Spleen (tissue), 11 donors: ENCODE measurements around the gene SNAPC5. TPM values are rescaled to one million over a fixed set of nuclear protein-coding genes. Genes with fewer than 3 reads are reported as not detected.
A peak's percentile ranks its signal among the peaks of the same experiment; 100 is the strongest.

Experiments
- DNase-seq: peaks from one replicate; pipeline ENCODE4 v3.0.0-alpha.2; 2020
- H3K27ac ChIP-seq, 8 donors: fragments of 200-600 bp; sonication (generic) in 7 of 8; 1 replicate in 4 of 8; 2 replicates in 4 of 8; pipeline versions ENCODE4 v1.5.0 to v1.8.0; 2016 to 2021; ENCODE audit warnings: inconsistent platforms in 4 of 8, mild to moderate bottlenecking in 4 of 8, moderate library complexity in 1 of 8
- H3K27me3 ChIP-seq, 7 donors: fragments of 200-600 bp; sonication (generic) in 6 of 7; replicated peaks in 1 of 7; 1 replicate in 4 of 7; 2 replicates in 3 of 7; pipeline versions ENCODE4 v1.5.0 to v1.8.0; 2016 to 2021; ENCODE audit warnings: inconsistent platforms in 3 of 7, mild to moderate bottlenecking in 1 of 7
- H3K36me3 ChIP-seq, 6 donors: fragments of 200-600 bp; sonication (generic) in 5 of 6; 1 replicate in 4 of 6; 2 replicates in 2 of 6; pipeline versions ENCODE4 v1.5.0 to v1.8.0; 2016 to 2021; ENCODE audit warnings: inconsistent platforms in 2 of 6
- H3K4me1 ChIP-seq, 6 donors: fragments of 200-600 bp; sonication (generic) in 5 of 6; 1 replicate in 3 of 6; 2 replicates in 3 of 6; pipeline versions ENCODE4 v1.5.0 to v1.8.0; 2016 to 2021; ENCODE audit warnings: inconsistent platforms in 3 of 6
- H3K4me3 ChIP-seq, 8 donors: fragments of 200-600 bp; sonication (generic) in 7 of 8; 1 replicate in 4 of 8; 2 replicates in 4 of 8; pipeline versions ENCODE4 v1.5.0 to v1.8.0; 2016 to 2021; ENCODE audit warnings: inconsistent platforms in 4 of 8, mild to moderate bottlenecking in 4 of 8, moderate library complexity in 2 of 8
- H3K9me3 ChIP-seq, 8 donors: fragments of 200-600 bp; sonication (generic) in 7 of 8; 1 replicate in 4 of 8; 2 replicates in 4 of 8; pipeline versions ENCODE4 v1.5.0 to v1.8.0; 2016 to 2021; ENCODE audit warnings: inconsistent platforms in 4 of 8
- POLR2A ChIP-seq, 3 donors: fragments of 450-650 bp; IDR thresholded peaks; one replicate each; pipeline ENCODE4 v1.5.1; 2017; ENCODE audit warnings: antibody characterized with exemption in 3 of 3, mild to moderate bottlenecking in 1 of 3
- POLR2AphosphoS5 ChIP-seq, 3 donors: sonication (generic); formaldehyde crosslinking; IDR thresholded peaks; one replicate each; pipeline ENCODE4 v1.5.1; 2017; ENCODE audit warnings: antibody characterized with exemption in 3 of 3
- WGBS, 5 donors: extraction: QIAGEN DNeasy Blood & Tissue Kit in 3 of 5; methylation state at CpG; one replicate each; pipeline versions ENCODE4 v1.1.5 to v1.1.7; 2013 to 2018; 5-methylcytosine and 5-hydroxymethylcytosine counted together
- intact Hi-C: fragments of 100-400 bp; cut with DNase I; formaldehyde crosslinking; loops from one replicate; pipeline ENCODE4 v1.15.0; 2023; ENCODE audit warnings: low total_unique reads
- polyA plus RNA-seq, 3 donors: library from polyadenylated mRNA; stranded (reverse); fragments of 200-250 nt; gene quantifications; one replicate each; pipeline ENCODE4 v1.2.1, GENCODE V29; 2013
- total RNA-seq, 7 donors: library from RNA; depleted of rRNA in 3 of 7; stranded (reverse); fragments of >200 nt in 3 of 7; fragmentation: NEBNext Ultra II Directional in 4 of 7; extraction: Animal tissue kit (Norgen Biotek cat#: 25700) in 4 of 7; gene quantifications; one replicate each; pipeline versions ENCODE4 v1.1.0 to v1.2.1, GENCODE V29; 2016 to 2021
- TF ChIP-seq, protein P1 (sequence below), 11 experiments: fragments of 200-600 bp in 7 of 11; fragments of 450-650 bp in 4 of 11; sonication (generic) in 4 of 11; IDR thresholded peaks in 8 of 11; conservative IDR thresholded peaks in 3 of 11; 1 replicate in 7 of 11; 2 replicates in 4 of 11; pipeline versions ENCODE4 v1.4.0 to v1.8.0; 2016 to 2021; ENCODE audit warnings: antibody characterized with exemption in 11 of 11, inconsistent platforms in 4 of 11, mild to moderate bottlenecking in 1 of 11
- donor health status: healthy with polysubstance abuse.
- donor health status: DM: no; HTN: no; CAD: no; lungs with moderate emphysema.
- donor health status: DM: no; HTN: no; CAD: no.
- donor health status: Bipolar disorder and iron deficiency.
- donor health status: healthy.
- donor health status: DM: no; HTN: no; CAD: no.
- donor health status: DM: yes; HTN: yes; CAD: no.

The SNAPC5 gene
- total and polyA plus RNA-seq, 10 donors = 20.0 to 46.8 (median 26.5) TPM

DNA sequence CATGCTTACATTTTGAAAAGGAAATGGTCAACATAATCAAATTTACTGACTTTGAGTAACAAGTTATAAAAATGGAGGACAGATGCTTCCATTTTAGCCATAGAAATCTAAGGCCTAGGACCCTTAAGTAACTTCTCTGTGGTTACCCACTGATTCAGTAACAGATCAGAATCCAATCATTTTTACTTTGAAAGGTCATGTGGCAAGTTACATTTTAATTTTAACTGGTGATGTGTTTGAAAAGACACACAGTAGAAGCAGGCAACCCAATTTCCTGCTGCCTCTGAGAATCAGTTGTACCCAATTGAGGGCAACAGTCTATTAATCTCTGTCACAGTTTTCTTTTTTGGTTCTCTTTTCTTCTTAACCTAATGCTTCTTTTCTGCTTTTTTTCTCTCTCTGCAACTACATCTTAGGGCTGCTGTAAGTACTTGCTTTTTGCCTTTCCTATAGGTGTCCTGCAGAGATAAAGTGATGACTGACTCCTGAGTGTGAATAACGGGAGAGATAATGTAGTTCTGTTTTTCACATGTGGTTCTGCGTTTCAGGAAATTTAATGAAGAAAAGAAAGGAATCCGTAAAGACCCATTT lies 10.8 kb upstream of the SNAPC5 start:
- Histone ChIP-seq H3K4me3 (no peak overlapping the region), H3K36me3 (peaks cover 0 to 23% (median 0%) of the 10 kb centered on the region in 6 donors), H3K27ac (no peak overlapping the region), H3K27me3 (no peaks in the 10 kb centered on the region), H3K9me3 (no peaks in the 10 kb centered on the region), H3K4me1 (peaks cover 6 to 29% (median 18%) of the 10 kb centered on the region in 6 donors)
- WGBS, 5 donors = 85 to 95% (median 89%) methylated on average over 3 of the region's 3 CpGs
- no peak for TF ChIP-seq POLR2AphosphoS5 (IDR thresholded peaks at IDR 0.05)
- TF ChIP-seq, protein P1, sequence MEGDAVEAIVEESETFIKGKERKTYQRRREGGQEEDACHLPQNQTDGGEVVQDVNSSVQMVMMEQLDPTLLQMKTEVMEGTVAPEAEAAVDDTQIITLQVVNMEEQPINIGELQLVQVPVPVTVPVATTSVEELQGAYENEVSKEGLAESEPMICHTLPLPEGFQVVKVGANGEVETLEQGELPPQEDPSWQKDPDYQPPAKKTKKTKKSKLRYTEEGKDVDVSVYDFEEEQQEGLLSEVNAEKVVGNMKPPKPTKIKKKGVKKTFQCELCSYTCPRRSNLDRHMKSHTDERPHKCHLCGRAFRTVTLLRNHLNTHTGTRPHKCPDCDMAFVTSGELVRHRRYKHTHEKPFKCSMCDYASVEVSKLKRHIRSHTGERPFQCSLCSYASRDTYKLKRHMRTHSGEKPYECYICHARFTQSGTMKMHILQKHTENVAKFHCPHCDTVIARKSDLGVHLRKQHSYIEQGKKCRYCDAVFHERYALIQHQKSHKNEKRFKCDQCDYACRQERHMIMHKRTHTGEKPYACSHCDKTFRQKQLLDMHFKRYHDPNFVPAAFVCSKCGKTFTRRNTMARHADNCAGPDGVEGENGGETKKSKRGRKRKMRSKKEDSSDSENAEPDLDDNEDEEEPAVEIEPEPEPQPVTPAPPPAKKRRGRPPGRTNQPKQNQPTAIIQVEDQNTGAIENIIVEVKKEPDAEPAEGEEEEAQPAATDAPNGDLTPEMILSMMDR (IDR thresholded peaks at IDR 0.05 in 8 of 11, conservative IDR thresholded peaks at IDR 0.05 in 3 of 11) = no peak
- no peak for TF ChIP-seq POLR2A (IDR thresholded peaks at IDR 0.05)
- DNase-seq = no peak
- intact Hi-C loops = no loop called here

GRCh38 chr15:66505818-66506217 lies 8.3 kb upstream of the SNAPC5 start:
- H3K4me1 ChIP-seq = peaks cover 19 to 54% (median 40%) of the 10 kb centered on the region in 6 donors
- peaks cover 0 to 41% (median 23%) of the 10 kb centered on the region in 6 donors for H3K36me3 ChIP-seq
- intact Hi-C loops = no loop called here
- TF ChIP-seq, protein P1 (IDR thresholded peaks at IDR 0.05 in 8 of 11, conservative IDR thresholded peaks at IDR 0.05 in 3 of 11) = no peak
- H3K9me3 ChIP-seq = no peaks in the 10 kb centered on the region
- no peaks in the 10 kb centered on the region for H3K27me3 ChIP-seq
- peak overlapping the region in 7 of 8 donors; percentile 79 to 99 (median 94) for H3K4me3 ChIP-seq
- H3K27ac ChIP-seq = peak overlapping the region in 6 of 8 donors; percentile 87 to 97 (median 95)
- WGBS, 5 donors = 22 to 53% (median 43%) methylated on average over 4 of the region's 4 CpGs
- DNase-seq = no peak

- Histone ChIP-seq H3K4me3 (peak overlapping the region; percentile 79 to 99 (median 94)), H3K27me3 (no peaks in the 10 kb centered on the region), H3K9me3 (no peaks in the 10 kb centered on the region), H3K4me1 (peaks cover 19 to 58% (median 40%) of the 10 kb centered on the region in 6 donors), H3K27ac (peak overlapping the region; percentile 87 to 97 (median 95)), H3K36me3 (peaks cover 0 to 43% (median 27%) of the 10 kb centered on the region in 6 donors)
- WGBS, 5 donors = 0 to 1% (median 0%) methylated on average over 13 of the region's 13 CpGs
- no peak for DNase-seq
- intact Hi-C loops = no loop called here
- TF ChIP-seq, protein P1 (IDR thresholded peaks at IDR 0.05 in 8 of 11, conservative IDR thresholded peaks at IDR 0.05 in 3 of 11) = no peak
- TF ChIP-seq POLR2A (IDR thresholded peaks at IDR 0.05) (no peak), POLR2AphosphoS5 (IDR thresholded peaks at IDR 0.05) (no peak)
Measured at GRCh38 chr15:66505430-66505811, 7.9 kb upstream of the SNAPC5 start.

DNA sequence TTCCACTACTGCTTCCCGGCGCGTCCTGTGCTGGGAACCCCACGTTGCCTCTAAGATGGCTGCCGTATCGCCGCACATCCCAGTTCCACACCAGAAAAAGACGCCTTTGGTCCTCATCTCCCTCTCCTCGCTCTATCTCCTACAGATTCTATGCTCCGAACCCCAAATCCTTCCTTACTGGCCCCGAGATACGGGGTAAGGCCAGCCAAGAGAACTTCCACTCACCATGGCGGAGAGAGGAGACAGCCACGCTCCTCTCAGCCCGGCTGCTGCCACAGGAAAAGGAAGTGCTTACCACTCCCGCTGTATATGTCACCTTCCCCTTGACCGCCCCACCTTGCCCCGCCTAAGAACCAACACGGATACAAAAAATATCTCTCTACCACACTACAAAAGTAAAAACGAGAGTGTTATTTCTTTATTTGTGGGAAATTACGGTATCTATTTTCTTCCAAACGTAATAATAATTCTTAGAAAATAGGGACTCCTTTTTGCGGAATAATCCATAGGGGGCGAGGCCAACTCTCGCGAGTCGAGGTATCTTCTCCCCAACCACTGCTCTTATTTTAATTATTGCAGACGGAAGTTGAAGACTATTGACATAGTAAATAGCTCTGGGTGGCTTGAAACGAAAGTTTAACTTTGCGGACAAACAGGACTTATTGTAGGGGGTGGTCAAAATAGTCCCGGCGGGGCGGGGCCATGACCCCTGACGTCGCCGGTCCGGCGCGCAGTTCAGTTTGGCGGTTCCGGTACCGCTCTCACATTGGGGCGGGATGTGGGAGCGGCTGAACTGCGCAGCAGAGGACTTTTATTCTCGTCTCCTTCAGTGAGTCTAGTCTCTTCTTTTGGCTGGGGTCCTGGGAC lies 7.2 kb upstream of the SNAPC5 start, which contains the start of the genes RPL4 and ZWILCH:
Gene RPL4, minus strand, starts transcription at position 293 of the 867 bp plus-strand sequence. Its CDS starts 65 bp downstream, at position 228.
Gene ZWILCH, plus strand, starts transcription at position 764 of the 867 bp plus-strand sequence. Its CDS starts 13 bp downstream, at position 777.
- Histone ChIP-seq H3K36me3 (peaks cover 0 to 43% (median 33%) of the 10 kb centered on the region in 6 donors), H3K9me3 (no peaks in the 10 kb centered on the region), H3K27me3 (no peaks in the 10 kb centered on the region), H3K27ac (peak within 1 kb of the TSS; percentile 87 to 97 (median 95)), H3K4me1 (peaks cover 19 to 59% (median 40%) of the 10 kb centered on the region in 6 donors), H3K4me3 (peak within 1 kb of the TSS; percentile 79 to 99 (median 94))
- intact Hi-C loops = loop anchor here (5.0 kb wide), 1 partner anchor 117 kb away; the partner anchor contains the start of gene MAP2K1
- WGBS, 5 donors = 0% methylated on average over 34 to 46 of the region's 46 CpGs
- peak; percentile 92 to 99 (median 94) for TF ChIP-seq POLR2AphosphoS5 (IDR thresholded peaks at IDR 0.05)
- TF ChIP-seq, protein P1 (IDR thresholded peaks at IDR 0.05 in 8 of 11, conservative IDR thresholded peaks at IDR 0.05 in 3 of 11) = peak in 6 of 11 experiments; percentile 9 to 36 (median 22)
- peak; percentile 77 to 94 (median 90) for TF ChIP-seq POLR2A (IDR thresholded peaks at IDR 0.05)
- peak; percentile 94 for DNase-seq
